NCI-H226 (cell line): ENCODE measurements around the gene HCFC1.

ENCODE experiments used
- DNase-seq: peaks from one replicate; pipeline ENCODE4 v3.0.0-alpha.2; 2015

Gene HCFC1

DNA sequence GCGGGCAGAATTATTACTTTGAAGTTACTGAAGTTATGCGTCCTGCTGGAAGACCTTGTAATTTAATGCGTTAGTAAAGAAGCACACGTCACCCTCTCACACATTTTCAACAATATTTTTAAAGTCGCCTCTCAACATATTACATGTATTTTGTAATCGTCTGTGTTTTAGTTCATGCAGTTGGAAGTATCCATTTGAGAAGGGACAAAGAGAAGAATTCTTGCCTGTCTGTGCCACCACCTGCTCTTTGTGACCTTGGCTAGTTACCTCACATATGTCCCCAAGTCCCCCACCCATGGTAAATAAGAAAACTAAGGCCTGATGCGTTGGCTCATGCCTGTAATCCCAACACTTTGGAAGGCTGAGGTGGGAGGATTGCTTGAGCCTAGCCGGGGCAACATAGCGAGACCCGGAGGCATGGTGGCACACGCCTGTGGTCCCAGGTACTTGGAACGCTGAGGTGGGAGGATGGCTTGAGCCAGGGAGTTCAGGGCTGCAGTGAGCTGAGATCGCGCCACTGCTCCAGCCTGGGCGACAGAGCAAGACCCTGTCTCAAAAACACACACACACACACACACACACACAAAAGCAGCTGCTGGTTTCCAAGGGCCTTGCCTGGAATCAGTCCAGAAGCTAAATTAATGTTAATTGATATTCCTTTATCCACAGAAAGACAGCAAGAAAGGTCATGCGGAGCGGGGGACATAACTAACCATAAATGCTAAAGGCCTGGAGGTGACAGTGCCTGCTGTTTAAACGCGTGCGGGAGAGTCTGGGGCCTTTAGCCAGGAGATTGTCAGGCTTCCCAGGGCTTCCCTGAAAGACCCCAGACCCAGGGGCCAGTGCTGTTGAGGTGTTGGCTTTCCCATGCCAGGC is 1.7 kb upstream of the HCFC1 start:
- no peak for DNase-seq

DNA sequence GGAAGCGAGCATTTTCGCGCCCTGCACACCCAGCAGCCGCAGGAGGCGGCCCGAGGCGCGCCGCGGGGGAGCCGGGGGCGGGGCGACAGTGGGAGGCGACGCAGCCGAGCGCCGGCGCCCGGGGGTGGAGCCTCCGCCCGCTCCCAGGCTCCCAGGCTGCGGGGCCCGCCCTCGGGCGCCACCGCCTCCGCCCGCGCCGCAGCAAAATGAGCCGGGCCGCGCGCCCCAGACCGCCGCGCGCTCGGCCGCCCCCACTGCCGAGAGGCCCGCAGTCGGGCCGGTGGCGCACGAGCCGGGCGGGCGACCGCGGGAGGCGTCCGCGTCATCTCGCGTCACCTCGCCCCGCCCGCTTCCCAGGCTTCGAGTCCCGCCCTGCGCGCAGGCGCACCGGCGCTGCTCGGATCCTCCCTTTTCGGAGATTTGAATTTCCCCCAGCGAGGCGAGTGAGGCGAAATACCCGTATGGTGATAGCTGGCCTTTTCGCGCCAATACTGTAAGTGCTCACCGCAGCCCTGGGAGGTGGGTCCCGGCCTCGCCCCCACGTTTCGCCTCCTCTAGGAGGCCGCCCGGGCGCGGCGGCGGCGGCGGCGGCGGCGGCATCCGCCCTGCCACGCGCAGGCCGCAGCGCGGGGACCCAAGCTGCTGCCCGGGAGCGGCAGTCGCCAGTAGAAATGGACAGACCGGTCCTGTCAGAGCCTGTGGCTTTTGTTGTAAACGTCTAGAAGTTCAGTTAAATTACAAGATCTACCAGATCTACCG is 929 bp upstream of the HCFC1 start, which contains the start of gene TMEM187:
TMEM187 (plus strand) TSS at position 387 of the 759 bp plus-strand sequence. CDS start 9,309 bp downstream, outside the sequence.
- peak; percentile 75 for DNase-seq

DNA sequence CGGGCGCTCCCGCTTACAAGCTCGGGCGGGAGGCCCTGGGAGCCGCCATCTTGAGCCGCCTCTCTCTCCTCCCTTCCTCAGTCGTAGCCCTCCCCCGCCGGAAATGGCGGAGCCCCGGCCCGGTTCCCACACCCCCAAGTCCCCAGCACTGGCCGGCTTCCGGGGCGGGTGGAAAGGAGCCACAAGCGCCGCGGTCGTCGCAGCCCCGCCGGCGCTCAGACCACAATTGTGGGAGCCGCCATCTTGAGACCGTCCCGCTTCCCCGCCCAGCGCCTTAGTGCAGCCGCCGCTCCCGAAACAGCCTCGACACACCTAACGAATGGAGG is 531 bp downstream of the HCFC1 start:
- DNase-seq: peak; percentile 82

DNA sequence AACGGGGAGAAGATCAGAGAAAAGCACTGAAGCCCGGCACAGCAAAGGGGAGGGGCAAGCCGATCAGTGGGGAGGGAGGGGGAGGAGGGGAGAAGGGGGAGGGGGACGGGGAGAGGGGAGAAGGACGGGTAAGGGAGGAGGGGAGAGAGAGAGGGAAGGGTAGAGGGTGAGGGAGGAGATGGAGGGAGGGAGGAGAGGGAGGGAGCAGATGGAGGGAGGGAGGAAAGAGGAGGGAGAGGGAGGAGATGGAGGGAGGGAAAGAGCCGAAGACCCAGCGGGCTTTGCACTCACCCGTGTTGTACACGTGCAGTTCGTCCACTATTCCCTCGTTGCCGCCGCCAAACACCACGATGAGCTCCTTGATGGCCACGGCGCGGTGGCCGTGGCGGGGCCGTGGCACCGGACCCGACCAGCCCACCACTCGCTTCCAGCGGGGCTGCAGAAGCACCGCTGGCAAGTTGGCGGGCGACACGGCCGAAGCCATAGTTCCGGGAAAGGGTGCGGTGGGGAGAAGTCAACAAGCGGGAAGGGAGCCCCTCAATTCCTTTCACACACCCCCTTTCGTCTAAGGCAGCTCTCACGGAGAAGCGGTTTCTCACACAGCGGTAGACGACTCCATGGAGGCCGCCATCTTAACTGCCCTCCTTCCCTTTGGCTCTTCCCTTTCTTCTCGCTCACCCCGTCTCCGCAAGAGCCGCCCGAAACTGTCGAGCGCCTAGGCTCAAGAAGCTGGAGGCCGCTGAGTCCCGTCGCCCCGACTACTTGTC is 1.1 kb downstream of the HCFC1 start:
- peak; percentile 15 for DNase-seq

DNA sequence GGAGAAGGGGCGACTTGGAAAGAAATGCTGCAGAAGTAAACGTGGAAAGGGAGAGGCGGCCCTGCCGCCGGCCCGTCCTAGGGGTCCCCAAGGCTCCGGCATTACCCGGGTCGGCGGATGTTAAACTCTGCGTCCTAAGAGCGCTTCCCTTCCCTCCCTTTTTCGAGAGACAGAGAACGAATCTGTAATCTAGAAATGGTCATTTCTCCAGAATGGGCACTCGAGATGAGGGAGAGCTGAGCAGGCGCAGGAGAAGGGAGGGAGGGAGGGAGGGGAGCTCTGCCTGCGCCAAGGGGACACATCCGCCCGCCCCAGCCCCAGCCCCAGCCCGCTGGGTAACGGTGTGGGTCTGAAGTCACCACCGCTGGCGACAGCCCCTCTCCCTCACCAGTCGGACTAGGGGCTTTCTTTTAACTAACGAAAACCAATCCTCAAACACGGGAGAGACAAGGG is 1.7 kb downstream of the HCFC1 start:
- DNase-seq: no peak

DNA sequence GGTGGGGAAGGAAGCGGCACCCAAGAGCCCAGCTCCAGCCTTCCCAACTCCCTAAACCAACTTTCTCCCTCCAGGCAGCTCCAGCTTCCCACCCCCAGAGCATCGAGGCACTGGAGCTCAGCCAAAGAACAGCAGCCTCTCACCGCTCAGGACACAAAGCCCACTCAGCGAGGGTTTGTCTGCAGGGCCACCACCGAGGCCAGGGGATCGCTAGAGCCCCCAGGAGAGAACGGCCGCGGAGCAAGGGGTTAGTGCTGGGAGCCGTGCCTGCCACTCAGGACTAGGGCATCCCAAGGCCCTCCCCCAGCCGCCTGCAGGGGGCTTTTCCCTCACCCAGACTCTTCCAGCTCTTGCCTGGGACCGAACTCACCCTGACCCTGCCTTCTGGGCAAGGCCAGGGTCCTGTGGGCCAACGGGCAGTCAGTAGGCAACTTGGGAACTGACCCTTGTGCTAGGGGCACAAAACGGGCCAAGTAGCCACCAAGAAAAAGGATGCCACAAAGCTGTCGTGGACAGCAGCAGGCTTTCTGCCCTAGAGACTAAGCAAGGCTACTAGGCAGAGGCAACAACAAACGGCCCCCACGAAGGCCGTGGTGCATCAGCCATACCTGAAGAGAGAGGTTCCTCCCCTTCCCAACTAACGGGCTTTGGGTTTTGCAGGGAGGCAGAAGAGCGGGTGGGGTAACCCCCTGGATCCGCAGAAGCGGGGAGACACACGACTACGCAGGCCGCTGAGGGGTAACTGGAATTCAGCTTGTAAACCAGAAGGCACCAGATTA is 2.3 kb downstream of the HCFC1 start:
- no peak for DNase-seq

DNA sequence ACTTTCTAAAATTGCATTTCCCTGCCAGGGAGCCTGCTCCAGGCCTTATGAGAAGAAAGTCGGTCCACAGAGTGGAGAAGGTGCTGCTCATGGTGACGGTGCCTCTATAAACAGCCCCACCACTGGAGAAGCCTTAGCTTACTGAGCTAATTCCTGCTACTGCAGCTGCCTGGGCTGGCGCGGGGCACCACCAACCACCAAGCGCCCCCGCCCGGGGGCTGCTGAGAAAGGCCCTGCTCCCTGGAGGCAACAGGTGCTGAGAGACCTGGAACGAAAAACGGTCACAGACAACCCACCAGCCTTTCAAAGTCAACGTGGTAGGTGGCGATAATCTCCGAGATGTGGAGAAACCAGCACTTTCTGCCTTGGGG is 2.9 kb downstream of the HCFC1 start:
- no peak for DNase-seq

DNA sequence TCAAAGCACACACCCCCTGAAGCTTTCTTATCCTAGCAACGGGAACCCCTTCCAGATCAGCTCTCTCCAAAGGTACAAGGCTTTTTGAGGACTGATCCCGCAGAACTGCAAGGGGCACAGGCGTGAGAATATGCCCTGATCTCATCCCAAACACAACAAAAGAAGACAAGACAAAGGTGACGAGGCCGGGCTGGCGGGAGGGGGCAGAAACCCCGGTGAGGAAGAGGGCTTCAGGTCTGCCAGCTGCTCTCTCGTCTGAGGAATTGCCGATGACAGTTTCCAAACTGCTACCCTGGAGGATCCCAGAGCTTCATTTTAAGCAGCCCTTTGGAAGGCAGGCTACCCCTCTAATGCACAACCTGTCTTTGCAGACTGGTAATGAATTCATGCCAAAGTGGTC is 3.4 kb downstream of the HCFC1 start:
- no peak for DNase-seq

DNA sequence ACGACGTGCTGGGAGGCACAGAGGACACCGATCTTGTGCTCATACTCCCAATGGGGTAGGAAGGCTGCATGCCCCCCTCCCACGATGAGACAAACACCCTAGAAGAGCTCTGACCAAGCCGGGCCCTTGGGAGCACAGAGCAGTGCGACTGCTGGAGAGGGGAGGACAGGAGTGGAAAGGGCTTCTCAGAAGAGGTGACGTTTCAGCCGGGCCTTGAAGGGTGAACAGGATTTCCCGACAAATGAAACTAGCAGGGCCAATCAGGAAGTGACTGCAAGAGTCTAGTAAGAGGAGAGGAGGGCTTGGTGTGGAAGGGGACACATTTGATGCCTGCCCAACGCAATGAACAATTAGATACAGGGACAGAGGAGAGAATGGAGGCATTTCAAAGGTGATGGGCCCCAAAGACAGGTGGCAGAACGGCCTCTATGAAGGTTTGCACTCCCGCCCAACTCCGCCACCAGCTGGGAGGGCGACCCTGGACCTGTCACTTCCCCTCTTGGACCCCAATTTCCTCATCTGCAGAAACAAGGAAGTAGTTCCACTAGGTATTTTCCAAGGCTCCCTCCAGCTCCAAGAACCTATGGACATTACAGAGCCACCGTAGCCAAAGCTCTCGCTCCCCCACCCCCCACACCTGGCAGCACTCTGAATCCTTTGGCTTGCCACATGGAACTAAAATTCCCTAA is 3.9 kb downstream of the HCFC1 start:
- DNase-seq: no peak

DNA sequence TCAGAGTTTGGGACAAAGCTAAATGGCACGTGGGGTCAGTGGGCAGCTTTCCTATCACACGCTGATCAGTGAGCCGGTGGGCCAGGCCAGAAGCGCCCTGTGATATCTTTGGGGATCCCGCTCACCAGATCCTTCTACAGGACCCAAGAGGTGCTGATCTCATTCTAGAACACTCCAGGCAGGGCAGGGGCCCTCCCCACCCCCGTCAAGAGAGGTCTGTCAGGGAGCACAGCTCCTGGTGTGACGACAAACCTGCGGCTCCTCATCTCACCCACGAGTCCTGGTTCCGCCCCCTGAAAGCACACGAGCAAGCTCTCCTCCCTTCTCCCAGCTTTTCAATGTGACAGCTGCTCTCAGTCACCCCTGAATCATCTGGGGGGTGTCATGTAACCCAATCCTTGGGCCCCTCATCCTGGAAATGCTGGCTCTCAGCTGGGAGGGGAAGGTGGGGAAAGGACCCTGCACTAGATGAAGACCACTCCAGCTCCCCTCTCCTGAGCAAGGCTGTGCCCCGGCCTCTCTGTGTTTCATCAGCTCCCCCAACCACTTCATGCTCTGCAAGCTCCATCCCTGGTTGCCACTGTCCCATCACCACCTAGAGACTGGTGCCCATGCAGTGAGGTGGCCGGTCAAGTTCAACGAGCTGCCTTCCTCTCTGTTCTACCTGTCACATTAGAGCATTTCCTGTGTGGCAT is 4.6 kb downstream of the HCFC1 start:
- no peak for DNase-seq

DNA sequence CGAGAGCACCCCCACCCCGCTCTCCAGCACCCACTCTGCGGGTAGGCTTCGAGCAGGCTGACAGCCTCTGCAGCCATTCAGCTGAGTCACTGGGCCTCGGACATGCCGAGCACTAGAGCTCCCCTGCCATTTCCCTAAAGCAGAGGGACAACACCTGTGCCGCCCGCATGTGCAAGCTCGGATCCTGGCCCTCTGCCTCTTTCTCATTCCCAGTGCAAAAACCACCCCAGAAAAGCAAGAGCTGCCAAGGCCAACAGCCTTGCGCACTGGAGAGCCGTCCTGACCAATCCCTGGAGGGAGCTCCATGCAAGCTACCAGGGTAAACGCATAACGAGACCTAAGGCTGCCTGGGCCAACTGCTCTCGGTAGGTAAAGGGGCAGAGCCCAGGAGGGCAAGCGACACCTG is 5.3 kb downstream of the HCFC1 start:
- no peak for DNase-seq

DNA sequence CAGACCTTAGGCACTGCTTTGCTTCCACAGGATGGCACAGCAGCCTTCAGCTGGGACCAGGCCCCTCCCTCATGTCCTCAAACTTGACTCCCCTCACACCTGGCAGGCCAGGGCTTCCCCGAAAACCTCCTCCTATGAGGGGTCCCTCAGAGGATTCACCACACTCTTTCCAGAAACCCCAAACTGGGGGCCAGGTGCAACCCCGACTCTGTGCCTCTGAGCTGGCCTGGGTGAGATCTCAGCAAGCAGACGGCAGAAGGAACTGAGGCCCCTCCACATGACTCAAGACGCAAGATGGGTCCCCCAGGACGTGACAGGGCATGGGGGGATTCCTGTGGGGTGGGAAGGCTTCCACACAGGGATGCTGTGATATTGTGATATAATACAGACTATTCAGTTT is 6.2 kb downstream of the HCFC1 start:
- DNase-seq: no peak

DNA sequence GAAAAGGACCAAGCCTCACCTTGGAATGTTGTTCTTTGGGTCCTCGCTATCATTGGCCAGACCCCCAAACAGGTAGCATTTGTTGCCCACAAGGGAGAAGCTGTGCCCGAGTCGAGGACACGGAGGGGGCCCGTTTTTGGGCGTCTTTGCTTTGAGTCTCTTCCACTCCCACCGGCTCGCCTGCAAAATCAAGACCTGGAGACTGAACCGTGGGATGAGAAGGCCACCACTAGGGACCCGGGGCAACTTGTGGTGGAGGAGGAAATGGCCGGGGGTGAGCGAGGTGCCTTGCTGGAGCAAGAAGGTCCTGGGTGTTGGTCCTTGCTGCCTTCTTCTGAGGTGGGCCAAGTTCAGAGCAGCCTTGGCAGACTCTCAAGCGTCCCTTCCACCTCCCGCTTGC is 7.5 kb downstream of the HCFC1 start:
- DNase-seq: no peak

DNA sequence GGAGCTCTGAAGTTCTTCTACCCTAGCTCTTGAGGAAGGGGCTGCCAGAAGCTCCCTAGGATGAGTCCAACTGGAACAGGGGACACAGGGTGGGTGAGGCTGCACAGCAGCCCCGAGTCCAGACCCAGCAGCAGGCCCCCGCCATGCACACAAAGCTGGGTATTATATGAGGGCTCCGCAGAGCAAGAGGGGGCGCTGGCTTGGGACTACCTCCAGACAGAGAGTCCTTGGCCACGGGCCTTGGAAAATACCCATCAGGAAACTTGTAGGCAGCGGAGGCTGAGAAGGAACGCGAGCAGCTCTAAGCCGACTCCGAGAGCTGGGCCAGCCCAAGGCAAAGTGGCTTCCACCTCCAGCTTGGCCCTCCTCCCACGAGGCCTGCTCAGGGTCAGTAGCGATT is 8.1 kb downstream of the HCFC1 start:
- no peak for DNase-seq

DNA sequence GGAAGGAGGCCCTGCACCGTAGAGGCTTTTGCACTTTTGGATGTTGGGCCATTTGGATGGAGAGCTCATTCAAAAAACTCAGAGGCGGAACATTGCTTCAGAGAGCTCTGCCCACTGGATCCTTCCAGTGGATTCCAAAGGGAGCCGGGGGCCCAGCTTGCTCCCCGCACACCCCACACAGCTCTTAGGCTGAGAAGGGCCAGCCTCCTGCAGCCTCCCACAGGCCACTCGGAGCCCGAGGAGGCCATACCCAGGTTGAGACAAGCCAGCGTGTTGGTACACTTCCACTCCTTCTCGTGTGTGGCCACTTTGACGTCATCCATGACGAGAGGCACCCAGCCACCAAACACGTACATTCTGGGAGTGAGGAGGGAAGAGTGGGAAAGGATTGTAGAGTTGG is 10.3 kb downstream of the HCFC1 start:
- no peak for DNase-seq

DNA sequence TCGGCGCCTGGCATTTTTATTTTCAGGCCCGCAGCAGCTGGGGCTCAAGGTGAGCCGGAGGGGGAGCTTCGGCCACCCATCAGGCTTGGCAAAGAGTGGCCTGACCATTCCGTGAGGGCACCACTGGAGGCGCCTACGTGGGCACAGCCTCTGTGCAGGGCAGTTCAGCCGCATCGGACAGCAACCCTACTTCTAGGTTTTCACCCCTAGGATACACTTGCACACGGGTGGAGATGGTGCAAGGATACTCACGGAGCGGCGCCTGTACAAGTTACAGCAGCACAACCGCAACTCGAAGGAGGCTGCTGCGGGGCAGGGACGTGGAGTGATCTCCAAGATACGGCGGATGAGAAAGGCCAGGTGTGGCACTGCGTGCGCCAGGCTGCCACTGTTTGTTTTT is 10.8 kb downstream of the HCFC1 start:
- no peak for DNase-seq

DNA sequence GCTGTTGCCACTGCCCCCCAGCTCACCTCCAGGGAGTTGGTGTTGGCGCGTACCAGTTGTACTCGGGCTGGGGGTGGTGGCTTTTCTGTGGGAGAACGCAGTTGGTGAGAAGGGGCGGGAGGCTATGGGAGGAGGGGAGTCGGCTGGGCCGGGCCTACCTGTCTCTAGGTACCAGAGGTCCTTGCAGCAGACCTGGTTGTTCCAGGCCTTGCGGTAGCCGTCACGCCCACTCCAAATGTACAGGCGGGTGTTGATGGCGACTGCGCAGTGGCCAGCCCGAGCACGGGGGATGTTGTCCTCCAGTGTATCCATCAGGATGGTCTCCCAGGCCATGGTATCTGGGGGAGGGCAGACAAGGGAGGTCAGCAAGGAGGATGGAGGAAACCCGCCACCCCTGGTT is 11.5 kb downstream of the HCFC1 start:
- DNase-seq: no peak

DNA sequence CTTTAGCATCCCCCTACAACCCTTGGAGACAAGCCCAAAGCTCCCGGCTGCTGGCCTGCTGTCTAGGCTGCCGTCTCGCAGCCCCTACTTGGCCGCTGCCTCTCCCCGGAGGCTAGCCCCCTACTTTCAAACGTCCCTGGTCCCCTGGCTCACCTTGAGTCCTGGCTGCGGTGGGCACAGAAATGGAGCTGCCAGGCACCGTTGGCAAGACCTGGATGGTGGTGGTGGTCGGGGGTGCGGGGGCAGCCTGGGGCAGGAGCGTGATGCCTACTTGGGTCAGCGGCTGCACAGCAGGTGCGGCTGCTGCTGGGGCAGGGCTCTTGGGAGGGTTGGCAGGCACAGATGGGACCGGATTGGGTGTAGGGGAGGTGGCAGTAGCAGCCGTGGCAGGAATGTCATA is 12.0 kb downstream of the HCFC1 start:
- no peak for DNase-seq

DNA sequence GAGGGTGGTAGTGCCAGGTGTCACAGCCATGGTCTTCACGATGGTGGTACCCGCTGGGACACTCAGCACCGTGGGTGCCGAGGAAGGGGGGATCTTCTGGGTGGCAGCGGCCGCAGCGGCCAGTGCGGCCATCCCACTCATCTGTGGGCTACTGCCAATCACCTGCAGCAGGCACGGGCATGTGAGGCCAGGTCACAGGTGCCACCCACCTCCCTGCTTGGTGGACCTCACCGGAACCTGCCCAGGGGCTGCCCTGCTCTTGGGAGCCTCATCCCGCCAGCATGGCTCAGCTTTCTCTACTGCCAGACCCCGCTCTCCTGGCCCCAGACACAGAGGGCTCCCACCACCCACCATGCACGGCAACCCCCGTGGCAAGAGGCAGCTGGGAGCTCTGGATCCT is 13.0 kb downstream of the HCFC1 start:
- no peak for DNase-seq

DNA sequence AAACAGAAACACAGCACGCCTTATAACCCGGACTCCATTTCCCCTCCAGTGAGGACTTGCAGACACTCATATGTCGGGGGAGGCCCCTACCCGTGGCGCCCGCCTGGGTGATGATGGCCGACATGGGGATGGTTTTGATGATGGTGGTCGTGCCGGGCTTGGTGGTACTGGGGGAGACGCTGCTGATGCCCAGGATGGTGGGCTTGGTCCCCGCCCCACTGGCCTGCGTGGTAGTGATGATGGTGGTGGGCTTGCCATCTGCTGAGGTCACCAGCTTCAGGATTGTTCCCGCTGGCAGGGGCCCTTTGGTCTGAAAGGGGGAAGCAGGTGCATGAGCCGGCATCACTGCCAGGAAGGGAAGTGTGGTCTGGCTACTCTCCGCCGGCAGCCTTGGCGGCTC is 14.4 kb downstream of the HCFC1 start:
- DNase-seq: no peak
